ENCODE results near the gene FAM228B. TPM values are rescaled to one million over a fixed set of nuclear protein-coding genes. Genes with fewer than 3 reads are reported as not detected.

Gene FAM228B
- total and polyA plus RNA-seq, 9 of the 15 experiments (the other 6 are each of a cell fraction or from before 2014, with no cell fraction given), result 1.1 to 3.7 (median 2.6) TPM

DNA sequence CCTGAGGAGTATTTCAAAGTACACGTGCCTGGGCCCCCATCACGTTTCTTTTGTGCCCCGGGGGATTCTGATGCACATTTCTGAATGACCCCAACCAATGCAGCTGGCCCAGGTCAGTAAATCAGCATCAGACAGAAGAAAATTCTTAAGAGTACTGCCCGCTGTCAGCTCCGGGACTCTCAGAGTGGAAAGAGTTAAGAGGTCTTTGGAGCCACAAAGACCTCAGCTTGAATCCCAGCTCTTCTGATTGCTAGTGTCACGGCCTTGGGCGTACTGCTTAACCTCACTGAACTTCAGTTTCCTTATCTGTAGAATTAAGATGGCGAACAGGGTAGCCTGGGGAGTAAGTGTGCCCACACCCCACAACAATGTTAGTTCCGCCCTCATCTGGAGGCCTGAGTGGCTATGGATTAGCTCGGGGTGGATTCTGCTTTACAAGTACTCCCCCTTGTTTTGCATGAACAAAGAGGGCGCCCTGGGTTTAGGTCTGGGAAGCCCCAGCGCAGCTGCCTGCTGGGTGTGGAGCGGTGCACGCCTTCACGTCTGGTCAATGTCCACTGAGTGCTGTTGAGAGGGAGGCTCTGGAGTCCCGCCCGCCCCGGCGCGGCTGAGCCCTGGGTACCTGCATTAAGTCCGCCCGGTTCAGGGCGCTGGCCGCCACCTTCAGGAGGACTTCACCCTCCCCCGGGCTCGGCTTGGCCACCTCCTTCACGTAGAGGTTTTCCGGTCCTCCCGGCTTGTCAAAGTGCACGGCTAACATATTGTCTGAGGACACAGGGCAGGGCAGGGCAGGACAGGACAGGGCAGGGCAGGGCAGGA is 39.5 kb upstream of the FAM228B start (continued):
- TF ChIP-seq, protein P1, sequence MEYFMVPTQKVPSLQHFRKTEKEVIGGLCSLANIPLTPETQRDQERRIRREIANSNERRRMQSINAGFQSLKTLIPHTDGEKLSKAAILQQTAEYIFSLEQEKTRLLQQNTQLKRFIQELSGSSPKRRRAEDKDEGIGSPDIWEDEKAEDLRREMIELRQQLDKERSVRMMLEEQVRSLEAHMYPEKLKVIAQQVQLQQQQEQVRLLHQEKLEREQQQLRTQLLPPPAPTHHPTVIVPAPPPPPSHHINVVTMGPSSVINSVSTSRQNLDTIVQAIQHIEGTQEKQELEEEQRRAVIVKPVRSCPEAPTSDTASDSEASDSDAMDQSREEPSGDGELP (CRISPR knock-in tag; IDR thresholded peaks at IDR 0.05; ENCODE audit: borderline replicate concordance), result peak; percentile 69; the same call in 1 of the 2 replicates
- no peak for TF ChIP-seq CHD2 (IDR thresholded peaks at IDR 0.05; ENCODE audit: low read depth, low read length)
- TF ChIP-seq SRSF7 (optimal IDR thresholded peaks at IDR 0.05; ENCODE audit: low read depth, low read length), result no peak
- no peak; the same call in 1 of the 2 replicates for TF ChIP-seq ERF (CRISPR knock-in tag; IDR thresholded peaks at IDR 0.05)
- TF ChIP-seq CBX2 (IDR thresholded peaks at IDR 0.05; ENCODE audit: insufficient read depth, low read length, poor library complexity, severe bottlenecking), result no peak
- TF ChIP-seq FOXA3 (CRISPR knock-in tag; conservative IDR thresholded peaks at IDR 0.05 in 1 of 2, IDR thresholded peaks at IDR 0.05 in 1 of 2), result 0 out of 4 replicates have a peak, but pooled peaks of 1 of the 2 experiments have one; percentile 25
- TF ChIP-seq POLR2AphosphoS5 (IDR thresholded peaks at IDR 0.05; ENCODE audit: control insufficient read depth, insufficient read depth, low read depth, low read length), result 0 out of 2 replicates have a peak, but pooled peaks have one; percentile 16
- no peak for TF ChIP-seq TAF1 (IDR thresholded peaks at IDR 0.05; ENCODE audit: control insufficient read depth, extremely low read depth, insufficient read depth, low read length, severe bottlenecking)
- no peak for TF ChIP-seq FOSL1 (tag; conservative IDR thresholded peaks at IDR 0.05)
- no peak for TF ChIP-seq FOXA1 (IDR thresholded peaks at IDR 0.05; ENCODE audit: borderline replicate concordance)
- TF ChIP-seq ESRRA (IDR thresholded peaks at IDR 0.05; ENCODE audit: borderline replicate concordance, low read depth), result no peak
- TF ChIP-seq HNRNPH1 (optimal IDR thresholded peaks at IDR 0.05; ENCODE audit: low read depth, low read length), result no peak
- no peak for TF ChIP-seq POU5F1 (IDR thresholded peaks at IDR 0.05; ENCODE audit: borderline replicate concordance, low read depth, low read length, partially characterized antibody)
- no peak for TF ChIP-seq NFIX (CRISPR knock-in tag; IDR thresholded peaks at IDR 0.05; ENCODE audit: low read depth)
- TF ChIP-seq KDM5B (IDR thresholded peaks at IDR 0.05; ENCODE audit: insufficient replicate concordance, low read depth, low read length), result peak; percentile 16
- TF ChIP-seq, protein P2, sequence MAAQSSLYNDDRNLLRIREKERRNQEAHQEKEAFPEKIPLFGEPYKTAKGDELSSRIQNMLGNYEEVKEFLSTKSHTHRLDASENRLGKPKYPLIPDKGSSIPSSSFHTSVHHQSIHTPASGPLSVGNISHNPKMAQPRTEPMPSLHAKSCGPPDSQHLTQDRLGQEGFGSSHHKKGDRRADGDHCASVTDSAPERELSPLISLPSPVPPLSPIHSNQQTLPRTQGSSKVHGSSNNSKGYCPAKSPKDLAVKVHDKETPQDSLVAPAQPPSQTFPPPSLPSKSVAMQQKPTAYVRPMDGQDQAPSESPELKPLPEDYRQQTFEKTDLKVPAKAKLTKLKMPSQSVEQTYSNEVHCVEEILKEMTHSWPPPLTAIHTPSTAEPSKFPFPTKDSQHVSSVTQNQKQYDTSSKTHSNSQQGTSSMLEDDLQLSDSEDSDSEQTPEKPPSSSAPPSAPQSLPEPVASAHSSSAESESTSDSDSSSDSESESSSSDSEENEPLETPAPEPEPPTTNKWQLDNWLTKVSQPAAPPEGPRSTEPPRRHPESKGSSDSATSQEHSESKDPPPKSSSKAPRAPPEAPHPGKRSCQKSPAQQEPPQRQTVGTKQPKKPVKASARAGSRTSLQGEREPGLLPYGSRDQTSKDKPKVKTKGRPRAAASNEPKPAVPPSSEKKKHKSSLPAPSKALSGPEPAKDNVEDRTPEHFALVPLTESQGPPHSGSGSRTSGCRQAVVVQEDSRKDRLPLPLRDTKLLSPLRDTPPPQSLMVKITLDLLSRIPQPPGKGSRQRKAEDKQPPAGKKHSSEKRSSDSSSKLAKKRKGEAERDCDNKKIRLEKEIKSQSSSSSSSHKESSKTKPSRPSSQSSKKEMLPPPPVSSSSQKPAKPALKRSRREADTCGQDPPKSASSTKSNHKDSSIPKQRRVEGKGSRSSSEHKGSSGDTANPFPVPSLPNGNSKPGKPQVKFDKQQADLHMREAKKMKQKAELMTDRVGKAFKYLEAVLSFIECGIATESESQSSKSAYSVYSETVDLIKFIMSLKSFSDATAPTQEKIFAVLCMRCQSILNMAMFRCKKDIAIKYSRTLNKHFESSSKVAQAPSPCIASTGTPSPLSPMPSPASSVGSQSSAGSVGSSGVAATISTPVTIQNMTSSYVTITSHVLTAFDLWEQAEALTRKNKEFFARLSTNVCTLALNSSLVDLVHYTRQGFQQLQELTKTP (IDR thresholded peaks at IDR 0.05; ENCODE audit: low read depth in 1 of 2, partially characterized antibody in 2 of 2), result no peak
- TF ChIP-seq, protein P3, sequence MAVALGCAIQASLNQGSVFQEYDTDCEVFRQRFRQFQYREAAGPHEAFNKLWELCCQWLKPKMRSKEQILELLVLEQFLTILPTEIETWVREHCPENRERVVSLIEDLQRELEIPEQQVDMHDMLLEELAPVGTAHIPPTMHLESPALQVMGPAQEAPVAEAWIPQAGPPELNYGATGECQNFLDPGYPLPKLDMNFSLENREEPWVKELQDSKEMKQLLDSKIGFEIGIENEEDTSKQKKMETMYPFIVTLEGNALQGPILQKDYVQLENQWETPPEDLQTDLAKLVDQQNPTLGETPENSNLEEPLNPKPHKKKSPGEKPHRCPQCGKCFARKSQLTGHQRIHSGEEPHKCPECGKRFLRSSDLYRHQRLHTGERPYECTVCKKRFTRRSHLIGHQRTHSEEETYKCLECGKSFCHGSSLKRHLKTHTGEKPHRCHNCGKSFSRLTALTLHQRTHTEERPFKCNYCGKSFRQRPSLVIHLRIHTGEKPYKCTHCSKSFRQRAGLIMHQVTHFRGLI (CRISPR knock-in tag; IDR thresholded peaks at IDR 0.05), result no peak
- TF ChIP-seq SP2 (IDR thresholded peaks at IDR 0.05; ENCODE audit: extremely low read depth, low read depth, low read length, poor library complexity, severe bottlenecking), result no peak
- no peak for TF ChIP-seq HMG20B (CRISPR knock-in tag; IDR thresholded peaks at IDR 0.05)
